ENCODE measurements around the gene ADNP2. TPM values are rescaled to one million over a fixed set of nuclear protein-coding genes. Genes with fewer than 3 reads are reported as not detected.

The ADNP2 gene
- total and polyA plus RNA-seq, 2 donors (not counting 3 experiments of a cell fraction or from before 2014, with no cell fraction given): 10.2 to 20.6 TPM

GRCh38 chr18:80178935-80179818 is 70.1 kb downstream of the ADNP2 start:
- H3K4me2 ChIP-seq (ENCODE audit: insufficient read depth, low read length): no peak overlapping the region
- no peaks in the 10 kb centered on the region for H3K79me2 ChIP-seq (ENCODE audit: control insufficient read depth, insufficient read depth, low read length)
- TF ChIP-seq MAX (IDR thresholded peaks at IDR 0.05; ENCODE audit: insufficient read depth, insufficient read length): no peak
- TF ChIP-seq EZH2 (IDR thresholded peaks at IDR 0.05; ENCODE audit: borderline replicate concordance, low read depth, low read length, severe bottlenecking): no peak
- no peak for TF ChIP-seq JUN (IDR thresholded peaks at IDR 0.05; ENCODE audit: borderline replicate concordance, insufficient read depth, insufficient read length, low read depth)
- TF ChIP-seq POLR2AphosphoS5 (IDR thresholded peaks at IDR 0.05; ENCODE audit: insufficient read depth, low read depth, low read length): no peak
- TF ChIP-seq FOS (IDR thresholded peaks at IDR 0.05; ENCODE audit: borderline replicate concordance, insufficient read depth, low read length): no peak
- TF ChIP-seq MYC (IDR thresholded peaks at IDR 0.05; ENCODE audit: low read depth, low read length): no peak
- no peak overlapping the region for H3K4me3 ChIP-seq (replicated peaks in 1 of 3; ENCODE audit: insufficient read depth in 1 of 3, low read depth in 1 of 3, low read length in 3 of 3)
- dilution Hi-C loops (cut with MboI; ENCODE audit: extremely low pct_ligation_motif_present, low sequenced_read_pairs): no loop called here
- intact Hi-C loops (cut with micrococcal nuclease): no loop called here
- no peaks in the 10 kb centered on the region for H3K9me1 ChIP-seq (replicated peaks; ENCODE audit: control insufficient read depth, extremely low read depth, insufficient read depth, low read length)
- H2AFZ ChIP-seq (ENCODE audit: low read depth, low read length): no peak overlapping the region
- H3K27ac ChIP-seq (ENCODE audit: insufficient read depth, low read depth, low read length): no peak overlapping the region
- BruUV-seq (replicated peaks): no TSS peak
- no peak for FAIRE-seq
- no peaks in the 10 kb centered on the region for H3K9me3 ChIP-seq (replicated peaks; ENCODE audit: control insufficient read depth, insufficient read depth, low read length)
- H3K27me3 ChIP-seq (ENCODE audit: control insufficient read depth in 2 of 2, insufficient read depth in 2 of 2, low read length in 2 of 2): no peaks in the 10 kb centered on the region
- ChIA-PET CTCF (interaction anchor here (1.3 kb wide), 1 partner anchor 8 kb away, joined by 7 read pairs; no protein-coding TSS in a partner anchor), POLR2A (no interaction called here)
- no peaks in the 10 kb centered on the region for H4K20me1 ChIP-seq (replicated peaks; ENCODE audit: control insufficient read depth, extremely low read depth, insufficient read depth, low read length)
- H3K36me3 ChIP-seq (ENCODE audit: control insufficient read depth in 2 of 2, extremely low read depth in 1 of 2, insufficient read depth in 2 of 2, low read length in 2 of 2): no peaks in the 10 kb centered on the region
- no peaks in the 10 kb centered on the region for H3K4me1 ChIP-seq (ENCODE audit: control insufficient read depth, extremely low read depth, insufficient read depth, low read length)
- DNase-seq (ENCODE audit: low read depth, low spot score): no peak
- H3K9ac ChIP-seq (replicated peaks; ENCODE audit: extremely low read depth, insufficient read depth, low read length): no peak overlapping the region
